Activated T-cell treated with anti-CD3 and anti-CD28 coated beads, Interleukin-2, amount 50 U/mL, for 4 hours (primary cell): ENCODE results near the gene BCL2L11. TPM values are rescaled to one million over a fixed set of nuclear protein-coding genes. Genes with fewer than 3 reads are reported as not detected.

Experiments
- ATAC-seq, 2 donors: fragments of 200-7000 bp; cut with Tn5 transposase; one replicate each; pipeline ENCODE4 v1.10.0; 2021
- DNase-seq: peaks from one replicate; pipeline ENCODE4 v3.0.0-alpha.2; 2020
- H3K27me3 Mint-ChIP-seq: one replicate; pipeline ENCODE4 v1.8.0; 2021; ENCODE audit warnings: low read depth, mixed read lengths
- H3K36me3 Mint-ChIP-seq: one replicate; pipeline ENCODE4 v1.8.0; 2022; ENCODE audit warnings: mixed read lengths; ENCODE audit not compliant: insufficient read depth
- H3K4me1 Mint-ChIP-seq: one replicate; pipeline ENCODE4 v1.8.0; 2021; ENCODE audit warnings: low read depth, mixed read lengths
- H3K4me3 Mint-ChIP-seq: one replicate; pipeline ENCODE4 v1.8.0; 2021; ENCODE audit warnings: mild to moderate bottlenecking, moderate library complexity, mixed read lengths
- H3K9me3 Mint-ChIP-seq: one replicate; pipeline ENCODE4 v1.8.0; 2021; ENCODE audit warnings: mixed read lengths
- total RNA-seq, 3 donors: library from RNA; stranded (reverse); gene quantifications; one replicate each; pipeline ENCODE4 v1.2.1, GENCODE V29; 2021

Gene BCL2L11
- total RNA-seq, 3 donors from 2014 or later, result 63.3 to 68.9 (median 65.5) TPM

DNA sequence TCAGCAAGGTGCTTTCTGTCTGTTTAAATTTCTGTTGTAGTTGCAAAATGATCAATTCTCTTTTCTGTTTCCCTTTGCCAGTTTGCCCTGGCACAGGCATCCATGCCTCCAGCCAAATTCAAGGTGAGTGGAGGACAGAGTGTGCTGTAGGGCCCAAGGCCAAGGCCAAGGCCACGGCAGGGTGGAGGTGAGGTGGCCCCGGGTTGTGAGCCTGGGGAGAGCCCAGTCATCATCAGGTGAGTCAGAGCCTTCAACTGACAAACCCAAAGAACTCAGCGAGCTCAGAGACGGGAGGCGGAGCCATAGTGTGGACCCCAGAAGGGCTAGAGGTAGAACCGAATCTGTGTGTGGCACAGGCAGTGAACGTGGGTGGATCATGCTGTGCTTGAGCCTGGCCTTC lies 55.7 kb downstream of the BCL2L11 start:
- ATAC-seq (peak in 1 of 2 donors; percentile 56), DNase-seq (no peak)
- Mint-ChIP-seq H3K9me3 (no peaks in the 10 kb centered on the region), H3K4me1 (no peaks in the 10 kb centered on the region), H3K36me3 (no peaks in the 10 kb centered on the region), H3K27me3 (peaks cover 16% of the 10 kb centered on the region), H3K4me3 (no peak overlapping the region)

DNA sequence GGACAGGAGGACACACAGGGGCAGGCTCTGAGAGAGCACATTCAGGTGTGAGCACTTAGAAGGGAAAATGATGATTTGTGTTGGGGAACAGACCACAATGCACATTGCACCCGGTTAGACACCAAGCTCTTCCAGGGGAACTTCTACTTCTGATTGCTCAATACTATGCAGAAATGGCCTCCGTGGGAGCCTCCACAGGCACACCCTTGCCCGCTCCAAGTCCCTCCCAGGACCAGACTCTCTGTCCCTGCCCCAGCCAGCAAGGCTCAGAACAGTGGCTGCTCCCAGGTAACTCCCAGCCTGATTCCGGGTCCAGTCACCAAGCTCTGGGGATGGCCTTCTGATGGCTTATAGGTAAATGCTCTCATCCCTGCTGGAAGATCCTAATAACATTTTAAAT lies 56.2 kb downstream of the BCL2L11 start:
- Mint-ChIP-seq H3K4me3 (no peak overlapping the region), H3K9me3 (no peaks in the 10 kb centered on the region), H3K27me3 (peaks cover 16% of the 10 kb centered on the region), H3K36me3 (no peaks in the 10 kb centered on the region), H3K4me1 (no peaks in the 10 kb centered on the region)
- ATAC-seq, result no peak
- DNase-seq, result no peak

DNA sequence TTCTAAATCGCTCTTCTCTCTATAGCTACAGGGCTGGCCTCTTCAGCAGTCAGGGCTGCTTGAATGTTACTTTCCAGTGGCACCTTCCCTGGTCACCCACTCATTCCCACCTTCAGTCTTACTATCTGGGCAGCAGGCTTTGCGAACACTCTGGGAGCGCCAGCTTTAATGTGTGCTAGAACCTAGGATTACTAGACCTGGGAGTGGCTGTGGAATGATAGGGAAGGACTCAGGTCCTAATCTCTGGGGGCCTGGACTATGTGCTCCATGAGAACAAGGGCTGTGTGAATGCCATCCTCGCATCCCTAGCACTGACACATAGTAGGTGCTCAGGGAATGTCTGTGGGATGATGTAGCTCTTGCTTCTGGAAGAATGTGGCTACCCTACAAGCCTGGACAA lies 57.6 kb downstream of the BCL2L11 start:
- H3K4me3 Mint-ChIP-seq, result no peak overlapping the region
- no peak for DNase-seq

DNA sequence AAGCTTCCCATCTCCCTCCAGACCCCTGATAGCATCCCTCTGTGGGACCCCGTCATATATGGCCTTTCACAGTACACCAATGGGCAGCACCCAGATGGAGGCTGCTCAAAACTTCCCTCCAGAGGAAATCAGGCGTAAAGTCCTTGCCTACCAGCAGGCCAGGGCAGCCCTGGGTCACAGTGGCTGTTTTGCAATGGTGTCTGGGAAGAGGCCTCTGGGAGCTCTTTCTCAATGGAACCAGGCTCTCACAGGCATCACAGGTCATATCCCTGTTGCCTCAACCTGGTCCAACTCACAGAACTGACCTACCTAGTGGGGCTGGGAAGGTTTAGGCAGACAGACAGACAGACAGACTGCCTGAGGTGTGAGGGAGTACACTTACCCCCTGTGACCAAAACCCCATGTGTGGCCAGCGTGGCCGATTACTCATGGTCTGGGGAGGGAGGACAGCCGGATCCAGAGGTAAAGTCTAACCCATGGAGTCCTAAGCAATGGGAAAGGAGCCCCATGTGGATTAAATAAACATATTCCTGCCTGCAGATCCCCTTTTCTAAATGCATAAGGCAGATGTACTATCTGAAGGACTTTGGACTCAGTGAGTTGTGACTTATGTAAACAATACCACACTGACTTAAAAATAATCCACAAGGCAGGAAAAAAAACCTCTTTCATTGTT lies 58.2 kb downstream of the BCL2L11 start:
- ATAC-seq (peak in 1 of 2 donors; percentile 13), DNase-seq (no peak)
- no peaks in the 10 kb centered on the region for H3K9me3 Mint-ChIP-seq
- no peak overlapping the region for H3K4me3 Mint-ChIP-seq
- H3K36me3 Mint-ChIP-seq, result no peaks in the 10 kb centered on the region
- H3K4me1 Mint-ChIP-seq, result no peaks in the 10 kb centered on the region
- peaks cover 14% of the 10 kb centered on the region for H3K27me3 Mint-ChIP-seq

More for the DNA sequence above, 57.6 kb downstream of the BCL2L11 start:
- Mint-ChIP-seq H3K36me3 (no peaks in the 10 kb centered on the region), H3K9me3 (no peaks in the 10 kb centered on the region), H3K4me1 (no peaks in the 10 kb centered on the region), H3K27me3 (peaks cover 14% of the 10 kb centered on the region)
- ATAC-seq, result no peak

DNA sequence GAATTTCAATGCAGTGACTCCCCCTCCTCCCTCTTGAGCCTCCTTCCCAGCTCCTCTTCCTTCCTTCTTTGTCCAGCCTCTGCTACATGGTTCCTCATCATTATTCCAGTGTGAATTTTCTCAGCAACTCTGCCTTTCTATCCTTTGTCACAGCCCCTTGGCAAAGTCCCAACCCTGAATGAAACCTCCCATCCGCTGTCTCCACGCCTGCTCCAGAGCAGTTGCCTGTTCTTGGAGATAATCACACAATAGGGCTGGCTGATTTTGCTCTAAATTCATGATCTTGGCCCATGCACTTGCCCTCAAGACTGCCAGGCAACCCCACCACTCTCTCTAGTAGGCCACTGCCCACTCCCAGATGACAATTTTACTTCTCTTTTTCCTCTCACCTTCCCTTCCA lies 61.4 kb downstream of the BCL2L11 start:
- no peaks in the 10 kb centered on the region for H3K9me3 Mint-ChIP-seq
- H3K4me3 Mint-ChIP-seq, result no peak overlapping the region
- H3K36me3 Mint-ChIP-seq, result no peaks in the 10 kb centered on the region
- H3K27me3 Mint-ChIP-seq, result peaks cover 7% of the 10 kb centered on the region
- no peak for DNase-seq
- H3K4me1 Mint-ChIP-seq, result no peaks in the 10 kb centered on the region
- ATAC-seq, result no peak

DNA sequence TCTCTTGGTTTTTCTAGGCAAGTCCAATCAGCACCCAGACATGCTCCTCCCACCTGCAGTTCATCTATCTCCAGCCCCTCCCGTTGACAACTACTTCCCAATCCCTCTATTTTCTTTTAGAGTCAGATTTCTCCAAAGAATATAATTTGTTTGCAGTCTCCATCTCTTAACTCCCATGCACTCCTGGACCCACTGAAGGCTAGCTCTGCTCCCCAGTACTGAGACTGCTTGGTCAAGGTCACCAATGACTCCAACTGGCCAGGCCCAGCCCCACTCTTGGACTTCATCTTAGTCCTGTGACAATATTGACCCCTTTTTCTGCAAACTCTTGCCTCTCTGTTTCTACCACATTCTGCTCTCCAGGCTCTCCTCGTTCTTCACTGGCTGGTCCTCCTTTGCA lies 62.0 kb downstream of the BCL2L11 start:
- DNase-seq, result no peak
- no peaks in the 10 kb centered on the region for H3K36me3 Mint-ChIP-seq
- peaks cover 6% of the 10 kb centered on the region for H3K27me3 Mint-ChIP-seq
- no peaks in the 10 kb centered on the region for H3K9me3 Mint-ChIP-seq
- H3K4me3 Mint-ChIP-seq, result no peak overlapping the region
- no peaks in the 10 kb centered on the region for H3K4me1 Mint-ChIP-seq
- no peak for ATAC-seq

DNA sequence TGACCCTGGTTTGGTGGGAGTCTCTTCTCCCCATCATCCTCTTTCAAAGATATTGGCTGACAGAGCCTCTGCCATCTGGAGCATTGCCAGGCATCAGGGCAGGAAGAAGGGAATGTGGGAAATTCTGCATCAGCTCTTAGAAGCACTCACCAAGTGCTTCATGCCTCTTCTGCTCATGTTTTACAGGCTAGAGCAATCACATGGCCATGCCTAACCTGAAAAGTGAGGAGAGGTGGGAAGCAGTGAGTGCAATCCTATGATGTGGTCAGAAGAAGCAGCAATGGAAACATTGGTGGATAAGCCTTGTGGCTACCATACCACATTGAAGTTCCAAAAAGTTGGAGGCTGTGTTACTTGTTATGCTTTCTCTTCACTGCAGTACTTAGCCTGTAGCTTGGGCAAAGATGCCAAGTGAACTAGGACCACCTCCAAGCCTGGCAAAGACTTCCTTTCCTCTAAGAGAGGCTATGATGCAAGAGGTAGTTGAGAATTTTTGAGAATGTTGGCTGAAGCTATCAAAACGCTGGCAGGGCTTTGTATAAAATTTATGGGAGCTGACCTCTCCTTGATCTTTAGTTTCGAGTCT lies 64.1 kb downstream of the BCL2L11 start:
- Mint-ChIP-seq H3K4me1 (no peaks in the 10 kb centered on the region), H3K36me3 (no peaks in the 10 kb centered on the region), H3K27me3 (peaks cover 3% of the 10 kb centered on the region), H3K9me3 (no peaks in the 10 kb centered on the region), H3K4me3 (no peak overlapping the region)
- no peak for DNase-seq
- ATAC-seq, result no peak

DNA sequence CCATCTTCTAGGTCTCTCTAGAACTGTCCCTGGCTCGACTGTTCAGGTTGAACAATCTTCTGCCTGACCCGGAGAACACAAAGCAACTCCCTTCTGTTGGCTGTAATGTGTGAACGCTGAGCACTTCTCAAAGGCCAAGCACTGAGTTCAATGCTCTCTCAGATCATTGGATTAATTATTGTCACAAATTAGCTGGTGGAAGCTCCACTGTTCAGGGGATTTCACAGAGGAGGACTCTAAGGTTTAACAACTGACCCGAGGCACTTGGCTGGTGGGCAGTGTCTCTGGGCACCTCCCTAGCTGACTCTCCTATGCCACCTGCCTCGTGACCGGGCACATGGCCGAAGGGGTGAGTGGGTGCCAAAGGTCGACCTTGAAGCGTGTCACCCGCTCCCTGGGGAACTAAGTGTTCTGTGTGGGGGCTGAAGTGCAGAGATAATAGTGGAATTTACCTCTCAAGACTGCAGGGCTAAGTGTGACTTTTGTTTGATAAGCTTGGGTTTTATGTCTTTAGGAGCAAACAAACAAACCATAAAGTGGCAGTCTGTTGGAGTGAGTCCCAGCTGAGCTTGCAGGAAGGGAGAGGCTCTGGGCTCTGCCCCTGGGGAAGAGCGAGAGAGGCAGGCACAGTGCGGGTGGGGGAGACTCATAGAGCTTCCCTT lies 64.8 kb downstream of the BCL2L11 start:
- H3K27me3 Mint-ChIP-seq, result peaks cover 3% of the 10 kb centered on the region
- ATAC-seq (no peak), DNase-seq (no peak)
- no peaks in the 10 kb centered on the region for H3K36me3 Mint-ChIP-seq
- no peaks in the 10 kb centered on the region for H3K9me3 Mint-ChIP-seq
- H3K4me3 Mint-ChIP-seq, result no peak overlapping the region
- no peaks in the 10 kb centered on the region for H3K4me1 Mint-ChIP-seq

DNA sequence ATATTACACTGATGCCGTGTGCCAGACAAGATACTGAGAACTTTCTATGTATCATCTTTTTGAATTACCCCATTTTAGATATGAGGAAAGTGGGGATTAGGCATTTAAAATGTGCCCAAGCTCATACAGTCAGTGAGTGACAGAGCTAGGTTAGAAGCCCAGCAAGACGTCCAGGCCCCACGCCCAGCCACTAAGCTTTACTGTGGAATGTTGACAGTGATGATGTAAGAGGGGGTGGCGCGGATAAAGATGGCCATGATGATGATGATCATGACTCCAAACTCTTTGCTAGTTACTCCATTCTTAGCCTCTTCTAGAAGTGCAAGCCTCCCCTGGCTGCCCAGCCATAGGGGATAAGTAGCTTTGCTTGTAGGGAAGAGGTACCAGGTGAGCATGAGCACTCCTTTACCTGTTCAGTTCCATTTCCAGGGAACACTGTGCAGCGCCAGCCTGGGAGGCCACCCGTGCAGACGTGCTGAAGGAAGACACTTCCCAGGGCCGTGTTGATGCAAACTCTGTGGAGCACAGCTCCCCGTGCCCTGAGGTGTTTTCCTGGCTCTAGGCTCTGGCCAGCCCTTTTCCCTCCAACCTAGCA lies 65.5 kb downstream of the BCL2L11 start:
- DNase-seq, result no peak
- Mint-ChIP-seq H3K4me3 (no peak overlapping the region), H3K4me1 (no peaks in the 10 kb centered on the region), H3K27me3 (peaks cover 3% of the 10 kb centered on the region), H3K9me3 (no peaks in the 10 kb centered on the region), H3K36me3 (no peaks in the 10 kb centered on the region)
- no peak for ATAC-seq

DNA sequence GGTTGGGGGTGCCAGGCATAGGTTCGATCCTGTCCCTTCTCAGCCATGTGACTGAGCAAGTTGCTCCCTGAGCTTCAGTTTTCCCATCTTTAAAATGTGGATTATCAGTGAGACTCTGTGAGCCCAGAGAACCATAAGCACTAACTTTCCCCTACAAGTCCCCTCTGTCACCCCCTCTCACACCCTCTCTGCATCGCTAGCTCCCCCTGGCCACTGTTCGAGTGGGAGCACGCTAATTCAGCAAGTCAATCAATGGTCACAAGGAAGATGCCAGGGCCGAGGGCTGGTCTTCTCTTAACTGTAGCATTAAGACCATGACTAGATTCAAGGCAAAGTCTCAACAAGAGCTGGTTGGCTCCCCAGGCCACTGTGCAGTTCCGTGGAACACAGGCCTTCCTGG lies 66.2 kb downstream of the BCL2L11 start:
- no peak for ATAC-seq

DNA sequence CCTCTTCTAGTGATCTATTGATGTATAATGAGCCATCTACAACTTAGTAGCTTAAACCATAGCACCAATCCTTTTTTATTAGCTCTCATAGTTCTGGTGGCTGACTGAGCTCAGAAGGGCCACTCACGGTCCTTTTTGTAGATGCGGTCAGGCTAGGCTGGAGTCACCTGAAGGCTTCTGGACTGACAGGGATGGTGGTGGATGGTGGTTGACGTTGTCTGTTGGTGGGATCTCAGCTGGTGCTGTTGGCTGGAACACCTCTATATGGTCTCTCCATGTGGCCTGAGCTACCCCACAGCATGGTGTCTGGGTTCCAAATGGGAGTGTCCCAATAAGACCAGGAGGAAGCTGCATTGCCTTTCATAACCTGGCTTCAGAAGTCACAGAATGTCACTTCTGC lies 68.0 kb downstream of the BCL2L11 start:
- no peak for ATAC-seq
- Mint-ChIP-seq H3K9me3 (no peaks in the 10 kb centered on the region), H3K4me1 (no peaks in the 10 kb centered on the region), H3K27me3 (peaks cover 3% of the 10 kb centered on the region), H3K4me3 (no peak overlapping the region), H3K36me3 (no peaks in the 10 kb centered on the region)
- DNase-seq, result no peak

More for the DNA sequence above, 66.2 kb downstream of the BCL2L11 start:
- DNase-seq, result no peak
- Mint-ChIP-seq H3K36me3 (no peaks in the 10 kb centered on the region), H3K4me1 (no peaks in the 10 kb centered on the region), H3K27me3 (peaks cover 3% of the 10 kb centered on the region), H3K9me3 (no peaks in the 10 kb centered on the region), H3K4me3 (no peak overlapping the region)

DNA sequence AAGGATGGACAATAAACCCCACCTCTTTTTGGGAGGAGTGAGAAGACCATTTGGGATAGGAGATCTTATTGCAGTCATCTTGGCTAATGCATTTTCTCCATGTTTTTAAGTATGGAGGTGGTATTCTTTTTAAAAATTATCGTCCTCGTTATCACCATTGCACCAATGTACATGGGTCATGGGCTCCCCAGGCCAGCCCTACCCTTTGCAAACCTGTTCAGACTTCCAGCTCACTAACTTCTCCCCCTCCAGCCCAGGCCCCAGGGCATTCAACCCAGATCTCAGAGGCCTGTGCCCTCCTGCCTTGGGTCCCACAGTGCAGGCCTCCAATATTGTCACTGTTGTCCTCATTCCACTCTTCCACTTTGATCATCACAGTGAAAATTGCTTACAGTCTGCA lies 68.4 kb downstream of the BCL2L11 start:
- H3K36me3 Mint-ChIP-seq, result no peaks in the 10 kb centered on the region
- H3K27me3 Mint-ChIP-seq, result peaks cover 3% of the 10 kb centered on the region
- no peak for ATAC-seq
- no peaks in the 10 kb centered on the region for H3K9me3 Mint-ChIP-seq
- H3K4me3 Mint-ChIP-seq, result no peak overlapping the region
- H3K4me1 Mint-ChIP-seq, result no peaks in the 10 kb centered on the region
- DNase-seq, result no peak

DNA sequence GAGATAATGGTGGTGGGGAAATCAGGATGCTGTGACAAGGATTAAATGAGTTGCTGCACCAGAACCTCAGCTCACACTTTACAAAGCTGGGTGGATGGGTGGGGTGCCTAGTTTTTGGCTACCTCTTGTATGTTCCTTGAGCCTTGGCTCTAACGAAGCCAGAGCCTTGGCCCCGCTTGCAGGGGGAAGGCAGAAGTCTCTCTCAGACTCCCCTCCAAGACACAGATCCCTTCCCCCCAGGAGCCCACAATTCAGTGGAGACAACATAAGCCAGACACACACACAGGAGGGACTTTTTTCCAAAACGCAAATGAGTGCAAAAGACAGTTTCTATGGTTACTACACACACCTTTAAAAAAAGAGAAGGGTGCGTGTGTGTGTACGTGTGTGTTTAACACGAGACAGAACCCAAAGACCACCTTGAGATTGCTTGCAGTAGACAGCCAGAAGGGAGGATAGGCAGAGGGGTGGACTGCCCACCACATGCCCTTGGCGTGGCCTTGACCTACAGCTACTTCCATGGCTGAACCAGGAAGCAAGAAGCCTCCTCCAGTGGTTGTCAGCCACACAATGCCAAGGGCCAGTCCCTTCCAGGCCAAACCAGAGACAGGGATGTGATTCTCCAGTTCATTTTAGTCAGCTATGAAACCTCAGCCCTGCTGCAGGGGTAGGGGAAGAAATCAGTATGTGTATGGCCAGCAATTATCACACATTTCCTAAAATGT lies 70.3 kb downstream of the BCL2L11 start:
- DNase-seq (no peak), ATAC-seq (no peak)
- H3K9me3 Mint-ChIP-seq, result no peaks in the 10 kb centered on the region
- no peak overlapping the region for H3K4me3 Mint-ChIP-seq
- peaks cover 3% of the 10 kb centered on the region for H3K27me3 Mint-ChIP-seq
- peaks cover 8% of the 10 kb centered on the region for H3K4me1 Mint-ChIP-seq
- H3K36me3 Mint-ChIP-seq, result no peaks in the 10 kb centered on the region

DNA sequence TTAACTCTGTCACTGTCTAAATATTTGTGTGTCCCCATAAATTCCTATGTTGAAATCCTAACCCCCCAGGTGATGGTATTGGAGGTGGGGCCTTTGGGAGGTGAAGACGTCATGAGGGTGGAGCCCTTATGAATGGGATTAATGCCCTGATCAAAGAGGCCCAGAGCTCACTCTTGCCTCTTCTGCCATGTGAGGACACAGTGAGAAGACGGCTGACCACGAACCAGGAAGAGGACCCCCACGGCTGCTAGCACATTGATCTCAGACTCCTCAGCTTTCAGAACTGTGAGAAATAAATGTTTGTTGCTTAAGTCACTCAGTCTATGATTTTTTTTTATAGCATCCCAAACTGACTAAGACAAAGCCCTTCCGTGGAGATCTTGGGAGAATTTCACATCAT lies 71.2 kb downstream of the BCL2L11 start:
- H3K27me3 Mint-ChIP-seq, result peaks cover under 1% of the 10 kb centered on the region
- no peaks in the 10 kb centered on the region for H3K36me3 Mint-ChIP-seq
- H3K9me3 Mint-ChIP-seq, result no peaks in the 10 kb centered on the region
- H3K4me3 Mint-ChIP-seq, result no peak overlapping the region
- no peak for ATAC-seq
- DNase-seq, result no peak
- peaks cover 8% of the 10 kb centered on the region for H3K4me1 Mint-ChIP-seq
